SK-N-SH (cell line): ENCODE measurements around the gene MAN2B1. TPM values are rescaled to one million over a fixed set of nuclear protein-coding genes. Genes with fewer than 3 reads are reported as not detected.

Experiments used
- CTCF ChIA-PET: fragments of 300-600, 350-600 bp; formaldehyde crosslinking; extraction: SDS; loops from one replicate; lab custom pipeline; 2021; lab: Yijun Ruan, JAX
- POLR2A ChIA-PET: fragments of 350-600 bp; sonication (Branson Sonifier 250); formaldehyde crosslinking; extraction: SDS; loops from one replicate; lab custom pipeline; 2020; ENCODE audit warnings: antibody characterized with exemption, inconsistent platforms; lab: Yijun Ruan, JAX
- DNase-seq: peaks from one replicate; pipeline ENCODE4 v3.0.0; 2012
- H2AFZ ChIP-seq: fragments of 200-600 bp; sonication (generic); 2 replicates; pipeline ENCODE4 v1.8.1; 2016; ENCODE audit warnings: antibody characterized with exemption, mild to moderate bottlenecking, low read depth
- H3F3A ChIP-seq: fragments of 200-600 bp; sonication (generic); replicated peaks from 2 replicates; pipeline ENCODE3; 2016; ENCODE audit warnings: antibody characterized with exemption, mild to moderate bottlenecking; ENCODE audit not compliant: insufficient read depth
- H3K27ac ChIP-seq, 2 experiments: fragments of 200-500 bp in 1 of 2; fragments of 200-600 bp in 1 of 2; sonication (Bioruptor generic) in 1 of 2; sonication (generic), shearing (Covaris generic) in 1 of 2; 2 replicates each; pipeline versions ENCODE4 v1.5.1 to v1.6.1; 2014 to 2016; ENCODE audit warnings: low read depth in 2 of 2, inconsistent platforms in 1 of 2, low read length in 1 of 2, mild to moderate bottlenecking in 1 of 2, mixed read lengths in 1 of 2
- H3K27me3 ChIP-seq: fragments of 200-600 bp; sonication (generic), shearing (Covaris generic); 2 replicates; pipeline ENCODE4 v1.6.1; 2016; ENCODE audit warnings: mixed run types; ENCODE audit not compliant: insufficient read depth
- H3K36me3 ChIP-seq, 2 experiments: fragments of 200-500 bp in 1 of 2; fragments of 200-600 bp in 1 of 2; sonication (Bioruptor generic) in 1 of 2; sonication (generic) in 1 of 2; replicated peaks in 1 of 2; 2 replicates each; pipeline versions ENCODE3 to v1.5.1; 2014 to 2016; ENCODE audit warnings: low read length in 1 of 2, mild to moderate bottlenecking in 1 of 2; ENCODE audit not compliant: insufficient read depth in 2 of 2, control insufficient read depth in 1 of 2
- H3K4me1 ChIP-seq, 2 experiments: fragments of 200-500 bp in 1 of 2; fragments of 200-600 bp in 1 of 2; sonication (Bioruptor generic) in 1 of 2; sonication (generic), shearing (Covaris generic) in 1 of 2; 2 replicates each; pipeline versions ENCODE4 v1.5.1 to v1.6.1; 2014 to 2016; ENCODE audit warnings: low read depth in 1 of 2, low read length in 1 of 2, mixed run types in 1 of 2; ENCODE audit not compliant: insufficient read depth in 2 of 2, control insufficient read depth in 1 of 2
- H3K4me2 ChIP-seq: fragments of 200-600 bp; sonication (generic), shearing (Covaris generic); 2 replicates; pipeline ENCODE4 v1.6.1; 2017; ENCODE audit warnings: mixed run types
- H3K4me3 ChIP-seq, 2 experiments: fragments of 200-500 bp in 1 of 2; fragments of 200-600 bp in 1 of 2; sonication (Bioruptor generic) in 1 of 2; sonication (generic), shearing (Covaris generic) in 1 of 2; 2 replicates each; pipeline versions ENCODE4 v1.5.1 to v1.8.1; 2014 to 2016; ENCODE audit warnings: low read depth in 2 of 2, inconsistent platforms in 1 of 2, low read length in 1 of 2, mild to moderate bottlenecking in 1 of 2, mixed read lengths in 1 of 2, moderate library complexity in 1 of 2
- H3K79me2 ChIP-seq: fragments of 200-600 bp; sonication (generic); 2 replicates; pipeline ENCODE4 v1.8.1; 2017; ENCODE audit warnings: mild to moderate bottlenecking; ENCODE audit not compliant: insufficient read depth
- H3K9ac ChIP-seq: fragments of 200-600 bp; sonication (generic); 2 replicates; pipeline ENCODE4 v1.6.1; 2017; ENCODE audit warnings: mixed run types
- H3K9me2 ChIP-seq: fragments of 200-600 bp; sonication (generic); 2 replicates; pipeline ENCODE4 v1.6.1; 2017; ENCODE audit warnings: mixed run types
- H3K9me3 ChIP-seq: fragments of 200-600 bp; sonication (generic); 2 replicates; pipeline ENCODE4 v1.6.1; 2017; ENCODE audit warnings: mixed run types, mild to moderate bottlenecking, moderate library complexity
- H4K20me1 ChIP-seq: fragments of 200-600 bp; sonication (generic); 2 replicates; pipeline ENCODE4 v1.6.1; 2017; ENCODE audit warnings: mild to moderate bottlenecking, mixed run types; ENCODE audit not compliant: insufficient read depth
- FOXJ3 ChIP-seq: sonication (generic); formaldehyde crosslinking; IDR thresholded peaks from 2 replicates; pipeline ENCODE4 v1.5.1; 2020; ENCODE audit warnings: mild to moderate bottlenecking, missing genetic modification reagents
- FOXM1 ChIP-seq: IDR thresholded peaks from 2 replicates; pipeline ENCODE4 v1.4.0; 2012; ENCODE audit warnings: low read depth, mild to moderate bottlenecking
- MEF2A ChIP-seq: IDR thresholded peaks from 2 replicates; pipeline ENCODE4 v1.4.0; 2012; ENCODE audit warnings: low read depth, borderline replicate concordance
- NFIC ChIP-seq: IDR thresholded peaks from 2 replicates; pipeline ENCODE4 v1.4.0; 2012; ENCODE audit warnings: borderline replicate concordance
- RCOR1 ChIP-seq: fragments of 150-350 bp; IDR thresholded peaks from 2 replicates; pipeline ENCODE4 v1.6.1; 2017; ENCODE audit warnings: antibody characterized with exemption, low read length
- RXRA ChIP-seq: IDR thresholded peaks from 2 replicates; pipeline ENCODE4 v1.4.0; 2012; ENCODE audit warnings: low read depth, mild to moderate bottlenecking, borderline replicate concordance
- SMC3 ChIP-seq: IDR thresholded peaks from 2 replicates; pipeline ENCODE4 v1.6.1; 2012; ENCODE audit warnings: low read depth, low read length, improper control_type of control experiment
- TCF12 ChIP-seq: IDR thresholded peaks from 2 replicates; pipeline ENCODE4 v1.4.0; 2012
- TEAD4 ChIP-seq: IDR thresholded peaks from 2 replicates; pipeline ENCODE4 v1.4.0; 2012; ENCODE audit warnings: mild to moderate bottlenecking, borderline replicate concordance; ENCODE audit not compliant: insufficient read depth
- WGBS: methylation state at CpG from one replicate; pipeline ENCODE4 v1.1.6; 2017; ENCODE audit warnings: low lambda C conversion rate; 5-methylcytosine and 5-hydroxymethylcytosine counted together
- polyA plus RNA-seq, 3 experiments: library from polyadenylated mRNA; depleted of rRNA; stranded (reverse); fragments of >200 nt; gene quantifications; 2 replicates each; pipeline ENCODE4 v1.2.3, GENCODE V29; 2012
- TF ChIP-seq, protein P1 (sequence below): IDR thresholded peaks from 2 replicates; pipeline ENCODE4 v1.4.0; 2012; ENCODE audit warnings: low read depth
- TF ChIP-seq, protein P2 (sequence below): IDR thresholded peaks from 2 replicates; pipeline ENCODE4 v1.4.0; 2012; ENCODE audit warnings: low read depth, borderline replicate concordance
- TF ChIP-seq, protein P3 (sequence below): fragments of 150-350 bp; IDR thresholded peaks from 2 replicates; pipeline ENCODE4 v1.6.1; 2016; ENCODE audit warnings: mild to moderate bottlenecking, low read depth, low read length
- TF ChIP-seq, protein P4 (sequence below): fragments of 150-350 bp; IDR thresholded peaks from 2 replicates; pipeline ENCODE4 v1.6.1; 2017; ENCODE audit warnings: antibody characterized with exemption, low read length, low read depth, borderline replicate concordance

MAN2B1 gene
- polyA plus RNA-seq, 1 of the 3 experiments (the other 2 are of a cell fraction), result 47.0 TPM

DNA sequence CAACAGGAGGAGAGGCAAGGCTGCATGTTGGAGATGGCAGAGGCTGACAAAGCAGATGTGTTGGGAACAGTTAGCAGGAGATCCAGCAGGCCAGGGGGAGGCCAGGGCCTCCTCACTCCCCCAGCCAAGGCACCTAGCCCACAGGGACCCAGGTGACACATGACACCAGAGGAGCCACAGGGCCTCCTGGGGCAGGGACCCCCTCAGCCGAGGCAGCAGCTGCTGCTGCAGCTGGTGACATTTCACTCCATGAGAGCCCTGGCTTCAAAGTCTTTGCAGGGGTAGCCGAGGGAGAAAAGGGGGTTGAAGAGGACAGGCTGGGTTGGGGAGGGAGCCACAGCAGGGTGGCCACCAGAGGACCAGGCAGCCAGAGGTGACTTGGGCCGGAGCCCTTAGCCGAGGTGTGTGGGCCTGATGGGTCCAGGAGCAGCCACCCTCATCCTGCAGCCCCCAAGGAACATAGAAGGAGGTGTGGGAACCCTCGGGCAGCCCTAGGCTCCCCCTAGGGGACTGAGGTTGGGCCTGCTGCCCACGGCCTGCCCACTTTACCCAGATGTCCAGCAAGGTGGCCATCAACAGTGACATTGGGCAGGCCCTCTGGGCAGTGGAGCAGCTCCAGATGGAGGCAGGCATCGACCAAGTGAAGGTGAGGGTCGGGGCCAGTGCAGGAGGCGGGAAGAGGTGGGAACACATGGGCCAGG lies 21.1 kb upstream of the MAN2B1 start, which contains the start of gene GNG14:
TSS of gene GNG14 (plus strand) at position 503 of the 701 bp plus-strand sequence. CDS start at position 554, 51 bp downstream.
- Histone ChIP-seq H3K9me2 (no peaks in the 10 kb centered on the region), H3K9me3 (no peaks in the 10 kb centered on the region), H3K4me3 (no peak within 1 kb of the TSS), H2AFZ (no peak within 1 kb of the TSS), H3K9ac (no peak within 1 kb of the TSS), H4K20me1 (no peaks in the 10 kb centered on the region), H3K4me2 (no peak within 1 kb of the TSS), H3K27ac (no peak within 1 kb of the TSS), H3K79me2 (no peaks in the 10 kb centered on the region), H3F3A (no peaks in the 10 kb centered on the region), H3K4me1 (no peaks in the 10 kb centered on the region), H3K36me3 (peaks cover 0 to under 1% of the 10 kb centered on the region in 2 experiments), H3K27me3 (no peaks in the 10 kb centered on the region)
- no peak for TF ChIP-seq RXRA
- 78% methylated on average over 7 of the region's 9 CpGs for WGBS
- ChIA-PET POLR2A (no interaction called here), CTCF (no interaction called here)
- DNase-seq, result no peak

DNA sequence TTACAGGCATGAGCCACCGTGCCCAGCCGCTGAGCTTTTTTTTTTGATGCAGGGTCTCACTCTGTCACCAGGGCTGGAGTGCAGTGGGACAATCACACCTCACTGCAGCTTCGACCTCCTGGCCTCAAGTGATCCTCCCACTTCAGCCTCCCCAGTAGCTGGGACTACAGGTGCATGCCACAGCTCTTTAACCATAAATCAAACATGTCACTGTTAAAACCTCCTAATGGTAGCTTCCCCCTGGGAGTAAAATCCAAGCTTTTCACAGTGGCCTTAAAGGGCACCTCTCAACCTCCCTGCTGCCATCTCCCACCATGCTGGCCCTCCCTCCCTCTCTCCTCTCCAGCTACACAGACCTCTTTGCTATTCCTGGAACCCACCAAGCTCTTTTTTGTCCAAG lies 19.3 kb upstream of the MAN2B1 start:
- TF ChIP-seq, protein P1, sequence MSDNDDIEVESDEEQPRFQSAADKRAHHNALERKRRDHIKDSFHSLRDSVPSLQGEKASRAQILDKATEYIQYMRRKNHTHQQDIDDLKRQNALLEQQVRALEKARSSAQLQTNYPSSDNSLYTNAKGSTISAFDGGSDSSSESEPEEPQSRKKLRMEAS, result no peak
- Histone ChIP-seq H2AFZ (no peak overlapping the region), H3K79me2 (no peaks in the 10 kb centered on the region), H3F3A (peaks cover 7% of the 10 kb centered on the region), H3K4me3 (no peak overlapping the region), H3K4me2 (no peak overlapping the region), H4K20me1 (no peaks in the 10 kb centered on the region), H3K27me3 (no peaks in the 10 kb centered on the region), H3K36me3 (no peaks in the 10 kb centered on the region), H3K4me1 (no peaks in the 10 kb centered on the region), H3K9ac (no peak overlapping the region), H3K9me2 (no peaks in the 10 kb centered on the region), H3K9me3 (no peaks in the 10 kb centered on the region), H3K27ac (no peak overlapping the region)
- ChIA-PET CTCF (interaction anchor here (1.0 to 2.0 kb wide), 5 partner anchors 9 to 123 kb away, joined by 3 to 11 read pairs (median 4); partner anchors contain the start of gene FBXW9), POLR2A (interaction anchor here (1.4 kb wide), 1 partner anchor 11 kb away, joined by 3 read pairs; the partner anchor contains the start of gene FBXW9)
- DNase-seq, result no peak
- 75% methylated on average over 3 of the region's 3 CpGs for WGBS

DNA sequence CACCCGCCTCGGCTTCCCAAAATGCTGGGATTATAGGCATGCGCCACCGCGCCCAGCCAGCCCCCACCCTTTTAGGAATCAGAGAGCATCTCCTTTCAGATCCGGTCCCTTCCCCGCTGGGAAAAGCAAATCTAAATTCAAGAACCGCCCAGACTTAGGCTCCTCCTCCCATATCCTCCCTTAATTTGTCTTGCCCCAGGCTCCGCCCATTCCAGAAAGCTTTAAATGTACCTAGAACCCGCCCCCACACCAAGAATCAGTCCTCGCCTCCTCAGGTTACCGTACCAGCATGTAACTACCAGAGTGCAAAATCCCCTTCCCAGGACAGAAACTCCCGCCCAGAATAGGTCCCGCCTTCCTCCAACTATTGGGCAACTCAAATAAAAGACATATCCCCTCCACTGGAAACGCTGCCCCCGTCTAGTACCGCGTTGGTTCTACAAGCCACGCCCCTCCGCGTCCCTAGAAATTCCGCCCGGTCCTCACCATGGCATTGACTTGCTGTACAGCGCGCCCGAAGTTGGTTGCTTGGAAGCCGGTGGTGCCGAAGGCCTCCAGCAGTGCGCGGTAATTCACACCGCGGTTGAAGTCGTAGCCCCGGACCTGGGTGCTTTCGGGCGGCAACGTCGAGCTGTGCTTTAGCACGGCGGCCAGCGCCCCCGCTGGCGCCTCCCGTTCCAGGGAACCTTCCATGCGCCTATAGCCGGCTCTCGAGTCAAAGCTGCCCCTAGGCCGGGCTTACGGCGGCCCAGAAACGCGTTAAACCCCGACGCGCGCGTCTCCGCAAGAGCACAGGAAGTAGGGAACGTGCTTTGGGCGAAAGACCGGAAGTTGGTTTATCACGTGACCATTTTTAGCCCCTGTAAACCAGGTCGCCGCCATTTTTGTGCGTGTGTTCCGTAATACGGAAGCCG lies 14.8 kb upstream of the MAN2B1 start, which contains the start of gene DHPS:
TSS of gene DHPS (minus strand) at position 807 of the 914 bp plus-strand sequence. CDS start at position 693, 114 bp downstream.
- Histone ChIP-seq H3K27me3 (no peaks in the 10 kb centered on the region), H3K36me3 (peaks cover 18 to 33% of the 10 kb centered on the region in 2 experiments), H3F3A (peaks cover 13% of the 10 kb centered on the region), H3K4me3 (peak within 1 kb of the TSS; percentile 76 to 94), H3K27ac (peak within 1 kb of the TSS; percentile 96 to 100), H2AFZ (peak within 1 kb of the TSS; percentile 93), H3K4me2 (peak within 1 kb of the TSS; percentile 99), H3K79me2 (peaks cover 22% of the 10 kb centered on the region; the same call in 1 of the 2 replicates), H4K20me1 (peaks cover 7% of the 10 kb centered on the region), H3K9me3 (no peaks in the 10 kb centered on the region), H3K4me1 (peaks cover 0 to 4% of the 10 kb centered on the region in 2 experiments; a peak in 1 of 4 replicates), H3K9ac (peak within 1 kb of the TSS; percentile 100), H3K9me2 (no peaks in the 10 kb centered on the region)
- under 1% methylated on average over 66 of the region's 68 CpGs for WGBS
- ChIA-PET POLR2A (interaction anchor here (0.6 to 1.8 kb wide), 7 partner anchors 12 to 149 kb away, joined by 3 to 6 read pairs (median 3); partner anchors contain the start of genes FBXW9 and JUNB), CTCF (interaction anchor here (1.4 to 3.1 kb wide), 4 partner anchors 9 to 117 kb away, joined by 3 to 21 read pairs (median 10); partner anchors contain the start of genes MAN2B1 and WDR83)
- DNase-seq, result peak; percentile 90
- TF ChIP-seq RXRA (no peak), SMC3 (no peak), TEAD4 (no peak), RCOR1 (no peak), NFIC (no peak), MEF2A (no peak), FOXJ3 (CRISPR knock-in tag) (no peak), TCF12 (no peak; the same call in 1 of the 2 replicates), FOXM1 (no peak)
- TF ChIP-seq, protein P2, sequence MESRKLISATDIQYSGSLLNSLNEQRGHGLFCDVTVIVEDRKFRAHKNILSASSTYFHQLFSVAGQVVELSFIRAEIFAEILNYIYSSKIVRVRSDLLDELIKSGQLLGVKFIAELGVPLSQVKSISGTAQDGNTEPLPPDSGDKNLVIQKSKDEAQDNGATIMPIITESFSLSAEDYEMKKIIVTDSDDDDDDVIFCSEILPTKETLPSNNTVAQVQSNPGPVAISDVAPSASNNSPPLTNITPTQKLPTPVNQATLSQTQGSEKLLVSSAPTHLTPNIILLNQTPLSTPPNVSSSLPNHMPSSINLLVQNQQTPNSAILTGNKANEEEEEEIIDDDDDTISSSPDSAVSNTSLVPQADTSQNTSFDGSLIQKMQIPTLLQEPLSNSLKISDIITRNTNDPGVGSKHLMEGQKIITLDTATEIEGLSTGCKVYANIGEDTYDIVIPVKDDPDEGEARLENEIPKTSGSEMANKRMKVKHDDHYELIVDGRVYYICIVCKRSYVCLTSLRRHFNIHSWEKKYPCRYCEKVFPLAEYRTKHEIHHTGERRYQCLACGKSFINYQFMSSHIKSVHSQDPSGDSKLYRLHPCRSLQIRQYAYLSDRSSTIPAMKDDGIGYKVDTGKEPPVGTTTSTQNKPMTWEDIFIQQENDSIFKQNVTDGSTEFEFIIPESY, result peak; percentile 86
- TF ChIP-seq, protein P3, sequence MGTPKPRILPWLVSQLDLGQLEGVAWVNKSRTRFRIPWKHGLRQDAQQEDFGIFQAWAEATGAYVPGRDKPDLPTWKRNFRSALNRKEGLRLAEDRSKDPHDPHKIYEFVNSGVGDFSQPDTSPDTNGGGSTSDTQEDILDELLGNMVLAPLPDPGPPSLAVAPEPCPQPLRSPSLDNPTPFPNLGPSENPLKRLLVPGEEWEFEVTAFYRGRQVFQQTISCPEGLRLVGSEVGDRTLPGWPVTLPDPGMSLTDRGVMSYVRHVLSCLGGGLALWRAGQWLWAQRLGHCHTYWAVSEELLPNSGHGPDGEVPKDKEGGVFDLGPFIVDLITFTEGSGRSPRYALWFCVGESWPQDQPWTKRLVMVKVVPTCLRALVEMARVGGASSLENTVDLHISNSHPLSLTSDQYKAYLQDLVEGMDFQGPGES, result no peak
- TF ChIP-seq, protein P4, sequence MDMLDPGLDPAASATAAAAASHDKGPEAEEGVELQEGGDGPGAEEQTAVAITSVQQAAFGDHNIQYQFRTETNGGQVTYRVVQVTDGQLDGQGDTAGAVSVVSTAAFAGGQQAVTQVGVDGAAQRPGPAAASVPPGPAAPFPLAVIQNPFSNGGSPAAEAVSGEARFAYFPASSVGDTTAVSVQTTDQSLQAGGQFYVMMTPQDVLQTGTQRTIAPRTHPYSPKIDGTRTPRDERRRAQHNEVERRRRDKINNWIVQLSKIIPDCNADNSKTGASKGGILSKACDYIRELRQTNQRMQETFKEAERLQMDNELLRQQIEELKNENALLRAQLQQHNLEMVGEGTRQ, result peak; percentile 72
